ENCODE measurements around the gene FAM181A. TPM values are rescaled to one million over a fixed set of nuclear protein-coding genes. Genes with fewer than 3 reads are reported as not detected.

Gene FAM181A
- total and polyA plus RNA-seq, 2 of the 4 experiments (the other 2 are of a cell fraction) = not detected

GRCh38 chr14:93970585-93970964 lies 43.4 kb downstream of the FAM181A start:
- H4K8ac ChIP-seq (ENCODE audit: low read depth in 2 of 2, low read length in 2 of 2) = no peak overlapping the region
- no peak overlapping the region for H2AK5ac ChIP-seq (ENCODE audit: low read depth, low read length)
- H3K27ac ChIP-seq (ENCODE audit: insufficient read depth, low read length) = no peak overlapping the region
- BruUV-seq (replicated peaks) = no TSS peak
- no peak overlapping the region for H4K91ac ChIP-seq (ENCODE audit: insufficient read depth, low read depth, low read length)
- no peaks in the 10 kb centered on the region; the same call in 1 of the 2 replicates for H4K20me1 ChIP-seq (ENCODE audit: insufficient read depth, low read length)
- H3K18ac ChIP-seq (ENCODE audit: low read depth, low read length) = no peak overlapping the region
- dilution Hi-C loops (cut with HindIII; ENCODE audit: low sequenced_read_pairs, unreplicated experiment) (no loop called here), intact Hi-C loops (cut with micrococcal nuclease) (no loop called here), in situ Hi-C loops (cut with MboI; ENCODE audit: low sequenced_read_pairs) (no loop called here)
- H3K9me3 ChIP-seq (ENCODE audit: control insufficient read depth, insufficient read depth, low read length) = no peaks in the 10 kb centered on the region
- 0 out of 2 replicates have a peak overlapping the region, but pooled peaks have one; percentile 13 for H2BK120ac ChIP-seq (ENCODE audit: low read depth, low read length)
- H3K56ac ChIP-seq (ENCODE audit: extremely low read depth, insufficient read depth, low read length) = no peak overlapping the region
- no peaks in the 10 kb centered on the region for H3K36me3 ChIP-seq (ENCODE audit: control insufficient read depth, insufficient read depth, low read length)
- no peak for DNase-seq
- no peak overlapping the region for H2BK5ac ChIP-seq (ENCODE audit: low read depth, low read length, poor library complexity, severe bottlenecking)
- no peak; the same call in 1 of the 2 replicates for ATAC-seq (ENCODE audit: low read depth)
- peak overlapping the region; percentile 77; the same call in 1 of the 2 replicates for H3K4me2 ChIP-seq (ENCODE audit: low read depth, low read length)
- H3K14ac ChIP-seq (replicated peaks; ENCODE audit: low read depth, low read length) = no peak overlapping the region
- H3K27me3 ChIP-seq (ENCODE audit: control insufficient read depth, insufficient read depth, low read length) = peaks cover 2% of the 10 kb centered on the region; the same call in 1 of the 2 replicates
- CTCF ChIA-PET = interaction anchor here (1.1 to 2.3 kb wide), 2 partner anchors 31 to 34 kb away, joined by 3 to 9 read pairs; no protein-coding TSS in a partner anchor
- H3K4ac ChIP-seq (ENCODE audit: low read depth, low read length) = no peak overlapping the region
- no peaks in the 10 kb centered on the region for H3K79me1 ChIP-seq (ENCODE audit: low read depth in 1 of 2, low read length in 2 of 2)
- H2BK15ac ChIP-seq (ENCODE audit: low read depth, low read length) = no peak overlapping the region
- TF ChIP-seq MAZ (IDR thresholded peaks at IDR 0.05; ENCODE audit: borderline replicate concordance, low read depth, low read length) (no peak), ELK1 (IDR thresholded peaks at IDR 0.05; ENCODE audit: borderline replicate concordance, low read depth, low read length) (no peak), RCOR1 (IDR thresholded peaks at IDR 0.05; ENCODE audit: insufficient replicate concordance, low read length) (no peak), CTCF (conservative IDR thresholded peaks at IDR 0.05; ENCODE audit: low read depth, low read length) (peak; percentile 37), CHD1 (IDR thresholded peaks at IDR 0.05; ENCODE audit: low read depth, low read length) (no peak), RAD21 (IDR thresholded peaks at IDR 0.05; ENCODE audit: low read length) (peak; percentile 31; the same call in 1 of the 2 replicates), BHLHE40 (IDR thresholded peaks at IDR 0.05; ENCODE audit: low read depth, low read length) (no peak), RFX5 (IDR thresholded peaks at IDR 0.05; ENCODE audit: low read depth, low read length) (no peak), SMC3 (IDR thresholded peaks at IDR 0.05; ENCODE audit: low read depth, low read length) (peak; percentile 32; the same call in 1 of the 2 replicates), USF2 (IDR thresholded peaks at IDR 0.05; ENCODE audit: low read depth, low read length) (no peak)
- H4K5ac ChIP-seq (ENCODE audit: low read depth, low read length) = no peak overlapping the region
- peaks cover 5% of the 10 kb centered on the region; the same call in 1 of the 2 replicates for H3K9me1 ChIP-seq (ENCODE audit: insufficient read depth, low read length)
- no peak overlapping the region for H3K9ac ChIP-seq (ENCODE audit: low read depth, low read length)
- POLR2A ChIA-PET (ENCODE audit: unreplicated experiment) = no interaction called here
- peak overlapping the region; percentile 69 for H2AFZ ChIP-seq (replicated peaks; ENCODE audit: low read length, poor library complexity)
- 85% methylated on average over 4 of the region's 9 CpGs; no CpG with 5 or more reads in 1 of the 2 experiments for WGBS, 2 experiments (ENCODE audit: extremely low coverage in 2 of 2, insufficient read length in 1 of 2)
- no peak overlapping the region for H3K4me3 ChIP-seq (ENCODE audit: insufficient read depth, low read depth, low read length)
- no peak overlapping the region for H2AK9ac ChIP-seq (replicated peaks; ENCODE audit: low read depth, low read length, poor library complexity)
- no peak overlapping the region for H2BK20ac ChIP-seq (ENCODE audit: low read depth, low read length)
- H3K23ac ChIP-seq (ENCODE audit: low read depth, low read length) = no peak overlapping the region
- peaks cover 8% of the 10 kb centered on the region for H3K4me1 ChIP-seq (ENCODE audit: control insufficient read depth, insufficient read depth, low read length)
